Naive thymus-derived CD4-positive, alpha-beta T cell (primary cell): ENCODE data around the gene IGLL5. TPM values are rescaled to one million over a fixed set of nuclear protein-coding genes. Genes with fewer than 3 reads are reported as not detected.
A peak's percentile ranks its signal among the peaks of the same experiment; 100 is the strongest.

Source experiments
- ATAC-seq: fragments of 150-1000 bp; cut with Tn5 transposase; 2 replicates; pipeline ENCODE4 v1.10.0; 2021; ENCODE audit warnings: mild to moderate bottlenecking, moderate library complexity
- CTCF ChIA-PET: fragments of 350-600 bp; sonication (Branson Sonifier 250); formaldehyde crosslinking; loops from one replicate; lab custom pipeline; 2021; ENCODE audit warnings: antibody characterized with exemption; lab: Charles Lee
- POLR2A ChIA-PET: fragments of 350-600 bp; sonication (Branson Sonifier 250); formaldehyde crosslinking; loops from one replicate; lab custom pipeline; 2021; ENCODE audit warnings: antibody characterized with exemption, inconsistent platforms; lab: Charles Lee
- DNase-seq, 9 donors: peaks; one replicate each; pipeline versions ENCODE4 v3.0.0 to v3.0.0-alpha.2; 2020 to 2022; ENCODE audit warnings: mixed read lengths in 1 of 9
- H3K27ac ChIP-seq: one replicate; pipeline ENCODE4 v1.7.0; 2013; ENCODE audit warnings: mild to moderate bottlenecking, low read depth, low read length, moderate library complexity
- H3K27me3 ChIP-seq, 2 donors: one replicate each; pipeline ENCODE4 v1.7.0; 2013; ENCODE audit warnings: low read length in 2 of 2, mild to moderate bottlenecking in 2 of 2, moderate library complexity in 2 of 2; ENCODE audit not compliant: control insufficient read depth in 2 of 2, insufficient read depth in 2 of 2
- H3K36me3 ChIP-seq, 3 experiments: 1 replicate in 2 of 3; 2 replicates in 1 of 3; pipeline ENCODE4 v1.7.0; 2013; ENCODE audit warnings: low read length in 3 of 3, mild to moderate bottlenecking in 3 of 3, moderate library complexity in 1 of 3; ENCODE audit not compliant: insufficient read depth in 3 of 3, control insufficient read depth in 2 of 3
- H3K4me1 ChIP-seq, 2 donors: one replicate each; pipeline ENCODE4 v1.7.0; 2013; ENCODE audit warnings: low read length in 2 of 2, mild to moderate bottlenecking in 2 of 2, moderate library complexity in 1 of 2; ENCODE audit not compliant: control insufficient read depth in 2 of 2, insufficient read depth in 2 of 2
- H3K4me3 ChIP-seq: 2 replicates; pipeline ENCODE4 v1.7.0; 2013; ENCODE audit warnings: mild to moderate bottlenecking, low read length
- H3K9me3 ChIP-seq, 3 experiments: 1 replicate in 2 of 3; 2 replicates in 1 of 3; pipeline ENCODE4 v1.7.0; 2013; ENCODE audit warnings: low read length in 3 of 3; ENCODE audit not compliant: control insufficient read depth in 2 of 3
- H3K27ac Mint-ChIP-seq, 9 donors: one replicate each; pipeline ENCODE4 v1.8.0; 2020 to 2022; ENCODE audit warnings: mixed read lengths in 9 of 9, mild to moderate bottlenecking in 8 of 9, moderate library complexity in 5 of 9, inconsistent platforms in 2 of 9
- H3K27me3 Mint-ChIP-seq, 5 donors: one replicate each; pipeline ENCODE4 v1.8.0; 2021 to 2022; ENCODE audit warnings: mixed read lengths in 5 of 5, mild to moderate bottlenecking in 1 of 5
- H3K36me3 Mint-ChIP-seq, 5 donors: one replicate each; pipeline ENCODE4 v1.8.0; 2020 to 2022; ENCODE audit warnings: mixed read lengths in 5 of 5, mild to moderate bottlenecking in 3 of 5, inconsistent platforms in 1 of 5
- H3K4me1 Mint-ChIP-seq, 7 donors: one replicate each; pipeline ENCODE4 v1.8.0; 2020 to 2022; ENCODE audit warnings: mixed read lengths in 7 of 7, mild to moderate bottlenecking in 3 of 7, inconsistent platforms in 1 of 7
- H3K4me3 Mint-ChIP-seq, 10 donors: one replicate each; pipeline ENCODE4 v1.8.0; 2020 to 2022; ENCODE audit warnings: mild to moderate bottlenecking in 10 of 10, mixed read lengths in 10 of 10, moderate library complexity in 6 of 10, inconsistent platforms in 2 of 10
- H3K9me3 Mint-ChIP-seq, 11 donors: one replicate each; pipeline ENCODE4 v1.8.0; 2020 to 2022; ENCODE audit warnings: mixed read lengths in 11 of 11, mild to moderate bottlenecking in 4 of 11, inconsistent platforms in 1 of 11, moderate library complexity in 1 of 11
- intact Hi-C, 2 donors: fragments of 100-400 bp; cut with micrococcal nuclease; formaldehyde crosslinking; loops; one replicate each; pipeline ENCODE4 v1.15.1; 2023
- polyA plus RNA-seq, 2 donors: library from polyadenylated mRNA; unstranded; fragments of 300-500 nt; fragmentation: Illumina TruSeq; gene quantifications; one replicate each; pipeline ENCODE4 v1.2.3, GENCODE V29; 2021
- total RNA-seq, 6 experiments: library from RNA in 5 of 6; stranded (reverse) in 5 of 6; gene quantifications; 1 replicate in 5 of 6; 2 replicates in 1 of 6; pipeline ENCODE4 v1.2.3 and lab custom pipeline; 2021 to 2026

Gene IGLL5
- total and polyA plus RNA-seq, 7 experiments from 2014 or later = 0.53 to 16.0 (median 12.3) TPM; not detected in 4

DNA sequence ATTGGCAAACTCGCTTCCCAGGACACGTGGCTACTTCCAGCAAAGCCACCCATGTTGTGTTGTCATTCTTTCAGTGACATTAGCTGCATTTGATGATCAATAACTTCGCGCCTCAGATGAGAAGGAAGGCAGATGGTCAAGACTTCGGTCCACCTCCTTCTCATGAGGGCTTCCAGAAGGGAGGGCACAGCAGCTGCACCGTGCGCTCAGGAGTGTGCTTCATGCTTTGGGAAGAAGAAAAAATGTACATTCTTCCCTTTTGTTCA, 25.3 kb downstream of the IGLL5 start:
- DNase-seq (no peak), ATAC-seq (no peak)
- no peaks in the 10 kb centered on the region for H3K36me3 ChIP-seq
- no peak overlapping the region for H3K27ac ChIP-seq
- no peaks in the 10 kb centered on the region for H3K36me3 Mint-ChIP-seq
- no peak overlapping the region for H3K27ac Mint-ChIP-seq
- POLR2A ChIA-PET = no interaction called here
- intact Hi-C loops = no loop called here
- H3K4me1 ChIP-seq = no peaks in the 10 kb centered on the region
- no peaks in the 10 kb centered on the region for H3K27me3 ChIP-seq
- H3K9me3 Mint-ChIP-seq = peaks cover 0 to 2% (median 0%) of the 10 kb centered on the region in 11 donors
- H3K4me3 ChIP-seq = no peak overlapping the region
- H3K4me1 Mint-ChIP-seq = peaks cover 0 to 2% (median 0%) of the 10 kb centered on the region in 7 donors
- no peaks in the 10 kb centered on the region for H3K9me3 ChIP-seq
- peaks cover 0 to 20% (median 0%) of the 10 kb centered on the region in 5 donors for H3K27me3 Mint-ChIP-seq
- CTCF ChIA-PET = interaction anchor here (0.7 kb wide), 1 partner anchor 29 kb away, joined by 3 read pairs; no protein-coding TSS in a partner anchor
- no peak overlapping the region for H3K4me3 Mint-ChIP-seq

GRCh38 chr22:22913989-22914388, 26.4 kb downstream of the IGLL5 start:
- no peak for DNase-seq
- H3K4me3 Mint-ChIP-seq = no peak overlapping the region
- H3K36me3 ChIP-seq = no peaks in the 10 kb centered on the region
- no peaks in the 10 kb centered on the region for H3K4me1 ChIP-seq
- no peaks in the 10 kb centered on the region for H3K36me3 Mint-ChIP-seq
- ChIA-PET CTCF (interaction anchor here (0.7 to 0.8 kb wide), 2 partner anchors 26 to 40 kb away, joined by 3 read pairs; no protein-coding TSS in a partner anchor), POLR2A (no interaction called here)
- H3K4me3 ChIP-seq = no peak overlapping the region
- intact Hi-C loops = no loop called here
- H3K27ac Mint-ChIP-seq = no peak overlapping the region
- peaks cover 0 to 2% (median 0%) of the 10 kb centered on the region in 11 donors for H3K9me3 Mint-ChIP-seq
- no peaks in the 10 kb centered on the region for H3K27me3 ChIP-seq
- ATAC-seq = no peak
- peaks cover 0 to 2% (median 0%) of the 10 kb centered on the region in 7 donors for H3K4me1 Mint-ChIP-seq
- H3K27me3 Mint-ChIP-seq = peaks cover 0 to 15% (median 0%) of the 10 kb centered on the region in 5 donors
- H3K9me3 ChIP-seq = no peaks in the 10 kb centered on the region
- H3K27ac ChIP-seq = no peak overlapping the region

DNA sequence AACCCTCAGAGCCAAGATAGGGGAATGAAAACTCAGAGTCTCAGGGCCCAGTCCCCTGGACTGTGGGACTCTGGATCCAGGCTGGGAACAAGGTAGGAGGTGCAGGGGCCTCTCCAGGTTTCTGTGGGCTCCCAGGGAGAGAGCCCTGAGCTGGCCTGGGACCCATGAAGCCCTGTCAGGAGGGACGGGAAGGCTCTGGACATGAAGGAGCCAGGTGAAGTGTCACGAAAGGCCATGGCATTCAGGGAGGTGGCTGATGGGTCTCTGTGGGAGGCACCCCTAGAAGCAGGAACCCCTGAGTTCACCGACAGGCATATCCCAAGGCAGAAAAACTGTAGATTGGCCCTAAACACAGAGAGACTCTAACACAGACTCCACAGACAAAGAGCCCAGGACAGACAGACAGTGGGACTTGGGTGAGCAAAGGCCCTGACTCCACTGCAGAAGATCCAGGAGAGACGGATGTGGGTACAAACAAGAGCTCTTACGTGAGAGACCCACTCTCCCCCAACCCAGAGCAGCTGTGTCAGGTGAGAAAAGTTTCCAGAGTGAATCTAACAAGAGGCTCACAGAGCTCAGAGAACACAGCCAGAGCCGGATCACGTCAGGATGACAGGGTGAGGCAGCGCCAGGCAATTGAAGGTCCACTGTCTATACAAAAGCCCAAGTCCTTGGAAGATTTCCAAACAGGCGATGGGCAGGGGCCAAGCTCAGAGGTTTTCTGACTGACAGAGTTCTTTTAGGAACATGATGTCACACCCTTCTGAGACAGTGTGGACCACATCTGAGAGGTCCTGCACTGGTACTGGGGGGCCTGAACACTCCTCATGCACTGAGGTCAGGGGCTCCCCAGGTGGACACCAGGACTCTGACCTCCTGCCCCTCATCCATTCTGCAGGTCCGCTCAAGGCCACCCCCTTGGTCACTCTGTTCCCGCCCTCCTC, 27.4 kb downstream of the IGLL5 start:
- Histone ChIP-seq H3K9me3 (no peaks in the 10 kb centered on the region), H3K36me3 (no peaks in the 10 kb centered on the region), H3K27ac (no peak overlapping the region), H3K27me3 (no peaks in the 10 kb centered on the region), H3K4me1 (no peaks in the 10 kb centered on the region), H3K4me3 (no peak overlapping the region)
- peaks cover 0 to 6% (median 0%) of the 10 kb centered on the region in 5 donors for H3K27me3 Mint-ChIP-seq
- ATAC-seq = no peak
- peak overlapping the region in 1 of 9 donors; percentile 27 for H3K27ac Mint-ChIP-seq
- no peaks in the 10 kb centered on the region for H3K36me3 Mint-ChIP-seq
- intact Hi-C loops = no loop called here
- ChIA-PET CTCF (no interaction called here), POLR2A (no interaction called here)
- peaks cover 0 to 2% (median 0%) of the 10 kb centered on the region in 11 donors for H3K9me3 Mint-ChIP-seq
- H3K4me3 Mint-ChIP-seq = no peak overlapping the region
- no peak for DNase-seq
- no peaks in the 10 kb centered on the region for H3K4me1 Mint-ChIP-seq

- no peak for DNase-seq
- H3K9me3 Mint-ChIP-seq = peaks cover 0 to 2% (median 0%) of the 10 kb centered on the region in 11 donors
- Histone ChIP-seq H3K9me3 (no peaks in the 10 kb centered on the region), H3K4me3 (no peak overlapping the region), H3K27me3 (no peaks in the 10 kb centered on the region), H3K27ac (no peak overlapping the region), H3K4me1 (no peaks in the 10 kb centered on the region), H3K36me3 (no peaks in the 10 kb centered on the region)
- CTCF ChIA-PET = no interaction called here
- intact Hi-C loops = no loop called here
- H3K27me3 Mint-ChIP-seq = peaks cover 0 to 4% (median 0%) of the 10 kb centered on the region in 5 donors
- H3K36me3 Mint-ChIP-seq = no peaks in the 10 kb centered on the region
- no peak for ATAC-seq
- POLR2A ChIA-PET = no interaction called here
- H3K4me1 Mint-ChIP-seq = no peaks in the 10 kb centered on the region
- H3K27ac Mint-ChIP-seq = no peak overlapping the region
- H3K4me3 Mint-ChIP-seq = no peak overlapping the region
Observed at GRCh38 chr22:22915670-22916035, 28.0 kb downstream of the IGLL5 start.

- POLR2A ChIA-PET = no interaction called here
- ATAC-seq (no peak), DNase-seq (no peak)
- CTCF ChIA-PET = no interaction called here
- H3K4me3 ChIP-seq = no peak overlapping the region
- H3K9me3 ChIP-seq = no peaks in the 10 kb centered on the region
- no peak overlapping the region for H3K4me3 Mint-ChIP-seq
- H3K36me3 ChIP-seq = no peaks in the 10 kb centered on the region
- peaks cover 0 to 5% (median 0%) of the 10 kb centered on the region in 5 donors for H3K27me3 Mint-ChIP-seq
- H3K4me1 ChIP-seq = no peaks in the 10 kb centered on the region
- no peaks in the 10 kb centered on the region for H3K4me1 Mint-ChIP-seq
- intact Hi-C loops = no loop called here
- H3K27ac Mint-ChIP-seq = no peak overlapping the region
- H3K27me3 ChIP-seq = no peaks in the 10 kb centered on the region
- peaks cover 0 to 2% (median 0%) of the 10 kb centered on the region in 11 donors for H3K9me3 Mint-ChIP-seq
- H3K27ac ChIP-seq = no peak overlapping the region
- H3K36me3 Mint-ChIP-seq = no peaks in the 10 kb centered on the region
Observed at GRCh38 chr22:22916215-22916951, 28.8 kb downstream of the IGLL5 start.

GRCh38 chr22:22916952-22917290, 29.3 kb downstream of the IGLL5 start:
- Mint-ChIP-seq H3K27me3 (peaks cover 0 to 6% (median 0%) of the 10 kb centered on the region in 5 donors), H3K9me3 (peaks cover 0 to 2% (median 0%) of the 10 kb centered on the region in 11 donors), H3K36me3 (no peaks in the 10 kb centered on the region), H3K4me1 (no peaks in the 10 kb centered on the region), H3K27ac (no peak overlapping the region), H3K4me3 (no peak overlapping the region)
- no peaks in the 10 kb centered on the region for H3K36me3 ChIP-seq
- ATAC-seq (no peak), DNase-seq (no peak)
- no peak overlapping the region for H3K4me3 ChIP-seq
- intact Hi-C loops = no loop called here
- ChIA-PET POLR2A (no interaction called here), CTCF (no interaction called here)
- H3K27ac ChIP-seq = no peak overlapping the region
- H3K9me3 ChIP-seq = no peaks in the 10 kb centered on the region
- H3K27me3 ChIP-seq = no peaks in the 10 kb centered on the region
- no peaks in the 10 kb centered on the region for H3K4me1 ChIP-seq
